Endothelial cell of umbilical vein (primary cell): ENCODE measurements around the gene LPAR5. TPM values are rescaled to one million over a fixed set of nuclear protein-coding genes. Genes with fewer than 3 reads are reported as not detected.

Experiments used
- BruUV-seq: library from RNA; stranded (reverse); fragments of 400-500 nt; replicated peaks from 2 replicates; lab custom pipeline; 2021; lab: Mats Ljungman, UMichigan
- CTCF ChIA-PET: fragments of 300-600, 350-600 bp; sonication (Branson Sonifier 250); formaldehyde crosslinking; loops from one replicate; lab custom pipeline; 2021; ENCODE audit warnings: antibody characterized with exemption, inconsistent platforms; lab: Charles Lee
- POLR2A ChIA-PET: fragments of 300-600, 350-600 bp; sonication (Branson Sonifier 250); formaldehyde crosslinking; loops from one replicate; lab custom pipeline; 2021; ENCODE audit warnings: antibody characterized with exemption, inconsistent platforms; lab: Charles Lee
- DNase-seq: peaks from one replicate; pipeline ENCODE4 v3.0.0-alpha.2; 2011; ENCODE audit warnings: low read depth, low spot score
- FAIRE-seq: peaks from 2 replicates; lab custom pipeline; 2011; peaks lifted over from hg19 to GRCh38; lab: Jason Lieb, UNC
- H2AFZ ChIP-seq: 2 replicates; pipeline ENCODE4 v1.6.0; 2012; ENCODE audit warnings: low read depth, low read length, control low read depth, inconsistent platforms
- H3K27ac ChIP-seq: 2 replicates; pipeline ENCODE4 v1.5.1; 2011; ENCODE audit warnings: low read depth, mild to moderate bottlenecking, control low read depth, low read length, moderate library complexity; ENCODE audit not compliant: insufficient read depth
- H3K27me3 ChIP-seq, 2 experiments: 2 replicates each; pipeline versions ENCODE4 v1.6.0 to v1.6.1; 2011; ENCODE audit warnings: low read length in 2 of 2, mixed read lengths in 1 of 2; ENCODE audit not compliant: control insufficient read depth in 2 of 2, insufficient read depth in 2 of 2
- H3K36me3 ChIP-seq, 2 experiments: 2 replicates in 1 of 2; 3 replicates in 1 of 2; pipeline ENCODE4 v1.5.1; 2011; ENCODE audit warnings: low read length in 2 of 2, mild to moderate bottlenecking in 1 of 2, moderate library complexity in 1 of 2; ENCODE audit not compliant: control insufficient read depth in 2 of 2, insufficient read depth in 2 of 2; ENCODE audit errors: extremely low read depth in 1 of 2
- H3K4me1 ChIP-seq: 3 replicates; pipeline ENCODE4 v1.5.1; 2011; ENCODE audit warnings: mild to moderate bottlenecking, low read length; ENCODE audit not compliant: control insufficient read depth, insufficient read depth; ENCODE audit errors: extremely low read depth
- H3K4me2 ChIP-seq: 2 replicates; pipeline ENCODE4 v1.6.1; 2011; ENCODE audit warnings: low read length, control low read depth, mixed read lengths; ENCODE audit not compliant: insufficient read depth
- H3K4me3 ChIP-seq, 3 experiments: fragments of 200-600 bp in 1 of 3; sonication (generic), shearing (Covaris generic) in 1 of 3; replicated peaks in 1 of 3; 2 replicates each; pipeline ENCODE4 v1.5.1; 2011 to 2016; ENCODE audit warnings: control low read depth in 3 of 3, low read length in 3 of 3, mild to moderate bottlenecking in 2 of 3, inconsistent platforms in 1 of 3, low read depth in 1 of 3, moderate library complexity in 1 of 3; ENCODE audit not compliant: insufficient read depth in 1 of 3
- H3K79me2 ChIP-seq: 2 replicates; pipeline ENCODE4 v1.6.0; 2012; ENCODE audit warnings: low read length, inconsistent platforms; ENCODE audit not compliant: control insufficient read depth, insufficient read depth
- H3K9ac ChIP-seq: replicated peaks from 2 replicates; pipeline ENCODE3; 2011; ENCODE audit warnings: low read length, control low read depth; ENCODE audit not compliant: insufficient read depth; ENCODE audit errors: extremely low read depth
- H3K9me1 ChIP-seq: replicated peaks from 3 replicates; pipeline ENCODE4 v1.6.0; 2011; ENCODE audit warnings: mild to moderate bottlenecking, low read length; ENCODE audit not compliant: control insufficient read depth, insufficient read depth; ENCODE audit errors: extremely low read depth
- H3K9me3 ChIP-seq: replicated peaks from 2 replicates; pipeline ENCODE4 v1.5.1; 2012; ENCODE audit warnings: low read length, inconsistent platforms; ENCODE audit not compliant: control insufficient read depth, insufficient read depth
- H4K20me1 ChIP-seq: replicated peaks from 2 replicates; pipeline ENCODE3; 2011; ENCODE audit warnings: mild to moderate bottlenecking, low read length; ENCODE audit not compliant: control insufficient read depth, insufficient read depth; ENCODE audit errors: extremely low read depth
- EZH2 ChIP-seq: IDR thresholded peaks from 2 replicates; pipeline ENCODE4 v1.6.1; 2012; ENCODE audit warnings: borderline replicate concordance, low read depth, mild to moderate bottlenecking, moderate library complexity, low read length, inconsistent platforms; ENCODE audit not compliant: severe bottlenecking
- FOS ChIP-seq: IDR thresholded peaks from 2 replicates; pipeline ENCODE4 v1.6.1; 2011; ENCODE audit warnings: mild to moderate bottlenecking, low read length, moderate library complexity, borderline replicate concordance; ENCODE audit not compliant: insufficient read depth
- GATA2 ChIP-seq: IDR thresholded peaks from 2 replicates; pipeline ENCODE4 v1.7.0; 2011; ENCODE audit warnings: low read depth, mild to moderate bottlenecking, moderate library complexity, mixed read lengths, low read length; ENCODE audit not compliant: insufficient read length, insufficient read depth
- JUN ChIP-seq: IDR thresholded peaks from 2 replicates; pipeline ENCODE4 v1.6.1; 2011; ENCODE audit warnings: borderline replicate concordance, low read depth; ENCODE audit not compliant: insufficient read length, insufficient read depth
- MYC ChIP-seq: IDR thresholded peaks from one replicate; pipeline ENCODE4 v1.6.1; 2011; ENCODE audit warnings: mild to moderate bottlenecking, low read depth, low read length
- POLR2A ChIP-seq: IDR thresholded peaks from 2 replicates; pipeline ENCODE4 v1.6.1; 2012; ENCODE audit warnings: low read depth, mild to moderate bottlenecking, control low read depth, low read length
- POLR2AphosphoS5 ChIP-seq: IDR thresholded peaks from 2 replicates; pipeline ENCODE4 v1.6.1; 2012; ENCODE audit warnings: low read depth, mild to moderate bottlenecking, control low read depth, low read length, moderate library complexity; ENCODE audit not compliant: insufficient read depth
- dilution Hi-C: fragments of 300-500 bp; cut with MboI; formaldehyde crosslinking; loops from one replicate; pipeline ENCODE4 v1.15.0; 2019; ENCODE audit warnings: low sequenced_read_pairs; ENCODE audit not compliant: extremely low pct_ligation_motif_present
- intact Hi-C: fragments of 100-400 bp; cut with micrococcal nuclease; formaldehyde crosslinking; loops from one replicate; pipeline ENCODE4 v1.10.0; 2022
- polyA plus RNA-seq, 4 experiments: library from polyadenylated mRNA; depleted of rRNA in 3 of 4; stranded (reverse) in 3 of 4; unstranded in 1 of 4; fragments of >200 nt; gene quantifications; 2 replicates each; pipeline versions ENCODE4 v1.2.1 to v1.2.3, GENCODE V29; 2011 to 2012; ENCODE audit warnings: missing spikeins in 1 of 4
- total RNA-seq: library from RNA; stranded (reverse); gene quantifications from 2 replicates; pipeline ENCODE4 v1.2.3, GENCODE V29; 2021
- TF ChIP-seq, protein P1 (sequence below), 2 donors: IDR thresholded peaks; 1 replicate in 1 of 2; 2 replicates in 1 of 2; pipeline ENCODE4 v1.5.1; 2011; ENCODE audit warnings: low read length in 2 of 2, mild to moderate bottlenecking in 2 of 2, moderate library complexity in 2 of 2, control low read depth in 1 of 2, inconsistent platforms in 1 of 2, low read depth in 1 of 2; ENCODE audit not compliant: insufficient read depth in 1 of 2; ENCODE audit errors: extremely low read depth in 1 of 2
- TF ChIP-seq, protein P2 (sequence below): IDR thresholded peaks from 2 replicates; pipeline ENCODE4 v1.6.1; 2011; ENCODE audit not compliant: insufficient read depth, insufficient read length

LPAR5 gene
- total and polyA plus RNA-seq, 2 donors (not counting 3 experiments of a cell fraction or from before 2014, with no cell fraction given) = 0.23 TPM; not detected in 1

DNA sequence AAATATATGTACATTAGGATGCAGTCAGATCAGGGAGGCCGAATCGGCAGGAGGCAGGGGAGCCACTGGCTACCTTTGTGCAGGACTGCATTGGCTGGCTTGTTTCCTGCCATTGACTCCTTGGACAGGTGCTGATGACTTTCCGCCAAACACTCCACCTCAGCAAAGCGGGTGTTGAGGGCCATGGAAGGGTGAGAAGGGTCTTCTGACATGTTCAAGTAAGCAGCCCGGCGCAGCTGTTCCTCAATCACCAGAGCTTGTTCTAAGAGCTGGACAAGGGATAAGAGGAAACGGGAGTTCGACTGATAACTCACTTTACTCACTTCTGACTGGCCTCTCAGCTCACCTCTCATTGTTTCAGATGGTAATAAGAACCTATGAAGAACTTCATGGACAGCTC is 62.8 kb downstream of the LPAR5 start:
- H2AFZ ChIP-seq = no peak overlapping the region
- intact Hi-C loops = no loop called here
- H3K4me2 ChIP-seq = no peak overlapping the region
- no peak for TF ChIP-seq EZH2
- TF ChIP-seq JUN = no peak
- TF ChIP-seq, protein P1, sequence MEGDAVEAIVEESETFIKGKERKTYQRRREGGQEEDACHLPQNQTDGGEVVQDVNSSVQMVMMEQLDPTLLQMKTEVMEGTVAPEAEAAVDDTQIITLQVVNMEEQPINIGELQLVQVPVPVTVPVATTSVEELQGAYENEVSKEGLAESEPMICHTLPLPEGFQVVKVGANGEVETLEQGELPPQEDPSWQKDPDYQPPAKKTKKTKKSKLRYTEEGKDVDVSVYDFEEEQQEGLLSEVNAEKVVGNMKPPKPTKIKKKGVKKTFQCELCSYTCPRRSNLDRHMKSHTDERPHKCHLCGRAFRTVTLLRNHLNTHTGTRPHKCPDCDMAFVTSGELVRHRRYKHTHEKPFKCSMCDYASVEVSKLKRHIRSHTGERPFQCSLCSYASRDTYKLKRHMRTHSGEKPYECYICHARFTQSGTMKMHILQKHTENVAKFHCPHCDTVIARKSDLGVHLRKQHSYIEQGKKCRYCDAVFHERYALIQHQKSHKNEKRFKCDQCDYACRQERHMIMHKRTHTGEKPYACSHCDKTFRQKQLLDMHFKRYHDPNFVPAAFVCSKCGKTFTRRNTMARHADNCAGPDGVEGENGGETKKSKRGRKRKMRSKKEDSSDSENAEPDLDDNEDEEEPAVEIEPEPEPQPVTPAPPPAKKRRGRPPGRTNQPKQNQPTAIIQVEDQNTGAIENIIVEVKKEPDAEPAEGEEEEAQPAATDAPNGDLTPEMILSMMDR (IDR thresholded peaks at IDR 0.05; ENCODE audit: extremely low read depth in 1 of 2, insufficient read depth in 1 of 2, low read depth in 1 of 2, low read length in 2 of 2) = no peak
- no peak for TF ChIP-seq MYC
- TF ChIP-seq, protein P2, sequence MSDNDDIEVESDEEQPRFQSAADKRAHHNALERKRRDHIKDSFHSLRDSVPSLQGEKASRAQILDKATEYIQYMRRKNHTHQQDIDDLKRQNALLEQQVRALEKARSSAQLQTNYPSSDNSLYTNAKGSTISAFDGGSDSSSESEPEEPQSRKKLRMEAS = no peak
- TF ChIP-seq POLR2A = no peak
- TF ChIP-seq GATA2 = no peak
- no peak for TF ChIP-seq POLR2AphosphoS5
- no peak for TF ChIP-seq FOS
- no peaks in the 10 kb centered on the region for H3K4me1 ChIP-seq
- ChIA-PET CTCF (interaction anchor here (1.3 kb wide), 1 partner anchor 9 kb away, joined by 3 read pairs; no protein-coding TSS in a partner anchor), POLR2A (no interaction called here)
- no peaks in the 10 kb centered on the region for H3K9me1 ChIP-seq
- peaks cover 19 to 43% of the 10 kb centered on the region in 2 experiments for H3K36me3 ChIP-seq
- no peak overlapping the region for H3K4me3 ChIP-seq
- FAIRE-seq (no peak), DNase-seq (no peak)
- H3K9me3 ChIP-seq = no peaks in the 10 kb centered on the region
- no peak overlapping the region for H3K27ac ChIP-seq
- no peaks in the 10 kb centered on the region for H3K27me3 ChIP-seq
- BruUV-seq = no TSS peak
- peaks cover under 1% of the 10 kb centered on the region for H3K79me2 ChIP-seq
- dilution Hi-C loops = no loop called here
- no peaks in the 10 kb centered on the region for H4K20me1 ChIP-seq
- no peak overlapping the region for H3K9ac ChIP-seq
